ENCODE results near the gene PPP6R1.

Gene PPP6R1

GRCh38 chr19:55244004-55244680 is 14.7 kb downstream of the PPP6R1 start:
- DNase-seq (ENCODE audit: low spot score), result no peak

DNA sequence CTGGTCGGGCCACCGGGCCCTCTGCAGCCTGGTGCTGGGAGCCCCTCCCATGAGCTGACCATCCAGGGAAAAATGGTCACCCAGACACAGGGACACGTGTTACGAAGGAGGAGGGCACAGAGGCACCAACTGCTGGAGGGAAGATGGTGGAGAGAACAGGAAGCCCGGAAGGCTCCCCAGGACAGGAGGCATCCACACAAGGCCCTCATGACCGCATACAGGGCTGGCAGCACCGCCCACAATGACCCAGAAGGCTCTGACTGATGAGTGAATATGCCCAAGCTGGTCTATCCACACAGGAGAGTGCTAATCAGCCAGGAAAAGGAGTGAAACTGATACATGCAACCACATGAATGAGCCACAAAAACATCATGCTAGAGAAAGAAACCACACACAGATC is 16.3 kb downstream of the PPP6R1 start:
- no peak for DNase-seq (ENCODE audit: low spot score)

- no peak for DNase-seq (ENCODE audit: low spot score)
These were observed 16.8 kb downstream of the PPP6R1 start for GRCh38 chr19:55241935-55242464.

- no peak for DNase-seq (ENCODE audit: low spot score)
These were observed 17.5 kb downstream of the PPP6R1 start for GRCh38 chr19:55241143-55241934.

DNA sequence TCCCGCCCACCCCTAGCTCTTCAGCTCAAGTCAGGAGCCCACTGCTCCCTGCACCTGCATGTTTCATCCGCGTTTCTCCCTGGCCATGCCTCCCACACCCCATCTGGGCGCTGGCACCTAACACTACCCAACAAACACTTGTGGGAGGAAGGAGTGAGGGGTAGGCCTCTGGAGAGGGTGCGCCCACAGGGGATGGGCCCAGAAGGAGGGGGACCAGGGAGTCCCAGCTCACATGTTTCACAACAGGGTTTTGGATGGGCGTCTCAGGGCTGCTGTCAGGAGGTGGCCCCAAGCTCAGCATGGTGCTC is 18.1 kb downstream of the PPP6R1 start:
- no peak for DNase-seq (ENCODE audit: low spot score)

- no peak for DNase-seq (ENCODE audit: low spot score)
These were observed 19.8 kb downstream of the PPP6R1 start for GRCh38 chr19:55239004-55239403.

- DNase-seq (ENCODE audit: low spot score), result no peak
These were observed 20.8 kb downstream of the PPP6R1 start for GRCh38 chr19:55238030-55238429.

DNA sequence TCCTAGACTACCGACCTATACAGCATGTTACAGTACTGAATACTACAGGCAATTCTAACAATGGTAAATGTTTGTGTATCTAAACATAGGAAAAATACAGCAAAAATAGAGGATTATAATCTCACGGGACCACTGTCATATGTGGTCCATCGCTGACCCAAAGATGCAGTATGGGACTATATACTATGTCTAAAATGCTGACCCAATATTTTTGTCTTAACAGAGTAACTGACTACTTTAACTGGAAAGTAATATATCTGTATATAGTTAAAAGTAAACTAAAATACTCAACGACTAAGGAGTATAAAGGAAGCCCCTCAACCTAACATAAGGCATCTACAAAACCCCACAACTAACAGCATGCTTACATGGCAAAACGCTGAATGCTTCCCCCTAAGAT is 25.8 kb downstream of the PPP6R1 start:
- no peak for DNase-seq (ENCODE audit: low spot score)

DNA sequence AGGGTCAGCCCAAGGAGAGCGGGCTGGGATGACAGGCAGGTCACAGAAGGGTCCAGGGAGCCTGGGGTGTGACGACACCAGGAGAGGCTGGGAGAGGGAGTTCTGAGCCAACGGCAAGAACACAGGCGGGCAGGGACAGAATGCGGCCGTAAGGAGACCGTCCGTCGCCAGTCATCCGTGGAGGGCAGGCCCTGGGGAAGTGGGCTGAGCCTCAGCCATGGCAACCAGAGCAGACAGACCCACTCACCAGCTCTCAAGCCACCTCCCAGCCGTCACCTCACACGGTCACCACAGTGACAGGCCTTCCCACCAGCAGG is 26.6 kb downstream of the PPP6R1 start:
- DNase-seq (ENCODE audit: low spot score), result no peak

GRCh38 chr19:55231391-55232285 is 27.2 kb downstream of the PPP6R1 start:
- no peak for DNase-seq (ENCODE audit: low spot score)

DNA sequence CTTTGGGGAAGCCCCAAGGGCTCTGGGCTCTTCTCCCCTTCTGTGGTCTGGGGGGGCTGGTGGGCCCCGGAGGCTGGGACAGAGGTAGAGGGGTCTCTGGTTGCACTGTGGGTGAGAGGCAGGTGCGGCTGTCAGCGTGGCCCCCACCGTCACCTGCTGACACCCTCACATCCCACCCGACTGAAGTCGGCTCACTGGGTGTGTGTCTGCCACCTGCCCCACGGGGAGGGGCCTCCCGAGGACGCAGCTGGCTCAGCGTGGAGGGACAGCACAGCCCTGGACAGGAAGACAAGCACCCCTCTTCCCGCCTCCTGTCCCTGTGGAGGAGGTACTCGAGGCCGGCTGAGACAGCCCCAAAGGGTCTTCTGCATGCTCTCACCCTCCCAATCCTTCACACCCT is 28.0 kb downstream of the PPP6R1 start:
- no peak for DNase-seq (ENCODE audit: low spot score)

DNA sequence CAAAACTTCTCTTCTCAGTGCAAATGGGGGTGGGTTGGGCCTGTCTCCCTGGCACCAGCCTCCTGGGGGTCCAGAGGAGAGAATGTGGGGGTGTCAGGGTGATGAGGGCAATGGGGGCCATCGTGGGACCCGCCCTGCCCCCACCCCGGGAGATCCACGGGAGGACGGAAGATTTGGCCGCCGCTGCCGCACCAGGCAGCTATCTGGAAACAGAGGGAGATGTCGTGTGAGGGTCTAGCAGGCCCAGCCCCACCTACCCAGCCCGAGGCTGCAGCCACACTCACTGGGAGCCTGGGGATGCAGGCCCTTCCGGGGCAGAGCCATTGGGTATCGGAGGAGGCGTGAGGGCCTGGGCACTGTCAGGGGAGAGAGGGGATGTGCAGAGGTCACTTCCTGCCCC is 28.5 kb downstream of the PPP6R1 start:
- no peak for DNase-seq (ENCODE audit: low spot score)

- DNase-seq (ENCODE audit: low spot score), result no peak
These were observed 29.0 kb downstream of the PPP6R1 start for GRCh38 chr19:55229789-55230182.

DNA sequence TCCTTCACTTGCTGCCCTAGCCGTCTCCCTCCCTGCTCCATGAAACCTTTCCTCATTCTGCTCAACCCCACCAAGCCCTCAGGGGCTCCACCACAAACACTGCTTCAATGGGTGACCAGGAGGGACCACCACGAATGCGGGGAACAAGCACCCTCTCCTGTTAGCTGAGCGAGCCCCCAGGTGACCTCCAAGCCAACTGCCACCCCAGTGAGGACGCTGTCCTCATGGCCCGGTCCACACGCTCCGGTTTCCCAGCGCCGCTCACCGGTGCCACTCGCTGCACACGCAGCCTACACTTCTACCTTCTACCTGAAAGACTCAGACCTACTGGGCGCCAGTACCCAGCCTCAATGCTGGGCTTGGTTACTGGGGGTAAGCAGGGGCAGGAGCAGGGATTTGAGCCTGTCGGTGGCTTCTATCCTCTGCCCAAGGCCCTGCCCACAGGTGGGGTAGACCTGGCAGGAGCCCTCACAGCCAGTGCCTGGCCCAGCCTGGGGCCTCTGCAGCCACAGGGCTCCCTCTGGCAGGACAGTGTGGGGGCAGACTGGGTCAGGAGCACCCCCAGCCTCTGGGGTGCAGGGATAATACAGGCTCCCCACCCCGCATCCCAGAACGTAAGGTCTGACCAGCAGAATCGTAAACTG is 29.6 kb downstream of the PPP6R1 start:
- DNase-seq (ENCODE audit: low spot score), result no peak

GRCh38 chr19:55228403-55229031 is 30.3 kb downstream of the PPP6R1 start, which contains the start of gene TMEM86B:
TMEM86B (minus strand) TSS chr19:55228763; CDS start chr19:55228741, 22 bp downstream.
- DNase-seq (ENCODE audit: low spot score), result no peak

- DNase-seq (ENCODE audit: low spot score), result no peak
These were observed 30.8 kb downstream of the PPP6R1 start for GRCh38 chr19:55228015-55228391.

DNA sequence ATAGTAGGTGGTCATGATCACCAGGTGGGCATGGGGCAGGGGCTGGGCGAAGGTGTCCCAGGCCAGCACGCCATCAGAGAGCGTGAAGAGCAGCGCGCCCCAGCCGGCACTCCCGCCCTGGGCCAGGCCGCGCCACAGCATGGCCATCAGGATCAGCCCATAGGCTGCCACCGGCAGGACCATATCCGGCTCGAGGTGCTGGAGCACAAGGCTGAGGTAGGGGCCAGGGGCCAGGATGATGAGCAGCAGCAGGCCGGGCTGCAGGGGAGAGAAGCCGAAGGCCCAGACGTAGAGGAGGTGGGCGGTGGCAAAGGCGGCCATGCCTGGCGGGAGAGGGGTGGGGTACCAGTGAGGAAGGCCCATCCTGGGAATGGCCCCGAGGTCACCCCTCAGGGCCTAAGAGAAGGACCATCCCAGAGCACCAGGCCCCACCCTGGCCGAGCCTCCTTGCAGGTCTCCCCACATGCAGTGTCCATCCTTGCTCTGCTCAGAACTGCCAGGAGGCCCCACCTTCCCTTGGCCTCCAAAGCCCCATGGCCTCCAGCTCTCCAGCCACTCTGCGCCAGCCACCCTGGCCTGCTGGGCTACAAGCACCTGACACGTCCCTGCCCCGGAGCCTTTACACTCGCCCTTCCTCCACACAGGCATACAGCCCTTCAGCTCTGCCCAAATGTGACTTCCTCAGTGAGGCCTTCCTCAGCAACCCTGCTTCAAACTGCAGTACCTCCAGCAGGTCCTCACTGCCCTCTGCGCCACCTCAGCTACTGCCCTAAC is 31.4 kb downstream of the PPP6R1 start:
- DNase-seq (ENCODE audit: low spot score), result no peak

GRCh38 chr19:55226788-55227187 is 32.0 kb downstream of the PPP6R1 start:
- DNase-seq (ENCODE audit: low spot score), result no peak

- no peak for DNase-seq (ENCODE audit: low spot score)
These were observed 32.5 kb downstream of the PPP6R1 start for GRCh38 chr19:55226273-55226672.

GRCh38 chr19:55225415-55225958 is 33.3 kb downstream of the PPP6R1 start:
- no peak for DNase-seq (ENCODE audit: low spot score)

Data from hepatic stellate cell (primary cell).